HG03025 (cell line): ENCODE measurements around the gene MST1R.
A peak's percentile ranks its signal among the peaks of the same experiment; 100 is the strongest.
"Not testable (repeated sequence)": the region's sequence is repeated elsewhere in the genome, so short reads cannot be mapped to it uniquely, and the experiment has no call there.

Experiments used
- ATAC-seq: cut with Tn5 transposase; IDR thresholded peaks from one replicate; pipeline ENCODE4 v1.9.1; 2021; ENCODE audit warnings: mild to moderate bottlenecking, moderate library complexity; ENCODE audit not compliant: unreplicated experiment, low FRiP score

The MST1R gene

GRCh38 chr3:49903451-49904424 lies at the start of gene MST1R:
MST1R (minus strand) TSS chr3:49903873; CDS start chr3:49903609, 264 bp downstream.
- ATAC-seq: no peak

GRCh38 chr3:49952924-49953323 lies 49.3 kb upstream of the MST1R start:
- no peak for ATAC-seq

- ATAC-seq: no peak
Observed at GRCh38 chr3:49942651-49943050, 39.0 kb upstream of the MST1R start.

- no peak for ATAC-seq
Observed at GRCh38 chr3:49940667-49941249, 37.1 kb upstream of the MST1R start.

GRCh38 chr3:49939858-49940666 lies 36.4 kb upstream of the MST1R start, which contains the start of gene RBM6:
RBM6 (plus strand) TSS chr3:49940150; CDS start chr3:49962642, 22,492 bp downstream.
- ATAC-seq: peak; percentile 87

GRCh38 chr3:49937090-49937489 lies 33.4 kb upstream of the MST1R start:
- ATAC-seq: no peak

- ATAC-seq: not testable (repeated sequence)
Observed at GRCh38 chr3:49932281-49932680, 28.6 kb upstream of the MST1R start.

GRCh38 chr3:49930922-49931321 lies 27.2 kb upstream of the MST1R start:
- ATAC-seq: no peak

- no peak for ATAC-seq
Observed at GRCh38 chr3:49930168-49930690, 26.6 kb upstream of the MST1R start.

- ATAC-seq: peak; percentile 84
Observed at GRCh38 chr3:49929291-49930167, 25.9 kb upstream of the MST1R start, which contains the start of gene MON1A. MON1A (minus strand) TSS chr3:49929811; CDS start chr3:49913346, 16,465 bp downstream.

- ATAC-seq: no peak
Observed at GRCh38 chr3:49928481-49929017, 24.9 kb upstream of the MST1R start.

GRCh38 chr3:49927798-49928197 lies 24.1 kb upstream of the MST1R start:
- ATAC-seq: no peak

GRCh38 chr3:49926117-49926728 lies 22.6 kb upstream of the MST1R start:
- ATAC-seq: no peak

GRCh38 chr3:49925485-49925884 lies 21.8 kb upstream of the MST1R start:
- no peak for ATAC-seq

GRCh38 chr3:49924683-49925082 lies 21.0 kb upstream of the MST1R start:
- ATAC-seq: no peak

GRCh38 chr3:49917806-49918590 lies 14.3 kb upstream of the MST1R start:
- not testable (repeated sequence) for ATAC-seq

- no peak for ATAC-seq
Observed at GRCh38 chr3:49916686-49917085, 13.0 kb upstream of the MST1R start.

GRCh38 chr3:49914906-49915305 lies 11.2 kb upstream of the MST1R start:
- ATAC-seq: no peak
